Osteocyte (in vitro differentiated cells): ENCODE measurements around the gene MMP28. TPM values are rescaled to one million over a fixed set of nuclear protein-coding genes. Genes with fewer than 3 reads are reported as not detected.

ENCODE experiments used
- DNase-seq: peaks from one replicate; pipeline ENCODE4 v3.0.0; 2021; ENCODE audit warnings: mixed read lengths; ENCODE audit not compliant: unreplicated experiment; ENCODE audit errors: extremely low spot score
- H3K27ac Mint-ChIP-seq: one replicate; pipeline ENCODE4 v1.8.0; 2021; ENCODE audit warnings: mild to moderate bottlenecking, mixed read lengths; ENCODE audit not compliant: unreplicated experiment
- H3K27me3 Mint-ChIP-seq: one replicate; pipeline ENCODE4 v1.8.0; 2021; ENCODE audit warnings: mixed read lengths; ENCODE audit not compliant: unreplicated experiment
- H3K36me3 Mint-ChIP-seq: one replicate; pipeline ENCODE4 v1.8.0; 2021; ENCODE audit warnings: mixed read lengths; ENCODE audit not compliant: unreplicated experiment
- H3K4me1 Mint-ChIP-seq: one replicate; pipeline ENCODE4 v1.8.0; 2021; ENCODE audit warnings: mixed read lengths; ENCODE audit not compliant: unreplicated experiment
- H3K4me3 Mint-ChIP-seq: one replicate; pipeline ENCODE4 v1.8.0; 2021; ENCODE audit warnings: mild to moderate bottlenecking, moderate library complexity, mixed read lengths; ENCODE audit not compliant: unreplicated experiment
- H3K9me3 Mint-ChIP-seq: one replicate; pipeline ENCODE4 v1.8.0; 2021; ENCODE audit warnings: mixed read lengths; ENCODE audit not compliant: unreplicated experiment
- total RNA-seq: library from RNA; stranded (reverse); gene quantifications from 2 replicates; pipeline ENCODE4 v1.2.1, GENCODE V29; 2021
- TF ChIP-seq, protein P1 (sequence below): fragments of 200-600 bp; sonication (generic); IDR thresholded peaks from 2 replicates; pipeline ENCODE4 v1.5.0; 2021; ENCODE audit warnings: antibody characterized with exemption, mild to moderate bottlenecking, moderate library complexity

MMP28 gene
- total RNA-seq, 1 donor from 2014 or later: 0.75 TPM

DNA sequence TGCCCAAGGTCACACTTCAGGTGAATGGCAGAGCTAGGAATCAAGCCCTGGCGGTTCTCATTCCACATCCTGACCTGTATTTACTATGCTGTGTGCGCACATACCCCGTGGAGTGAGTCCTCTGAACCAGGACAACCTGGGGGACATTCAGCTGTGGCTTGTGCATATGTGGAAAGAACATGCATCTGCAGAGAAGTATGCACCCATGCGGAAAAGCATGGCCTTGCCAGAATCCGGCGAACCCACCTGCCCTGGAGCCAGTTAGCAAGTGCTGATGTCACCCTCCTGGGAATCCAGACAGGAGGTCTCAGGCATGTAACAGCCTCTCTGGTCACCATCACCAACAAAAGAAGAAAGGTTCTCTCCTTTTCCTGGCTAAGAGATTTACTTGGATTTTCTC, 62.1 kb downstream of the MMP28 start:
- H3K27ac Mint-ChIP-seq: no peak overlapping the region
- H3K9me3 Mint-ChIP-seq: no peaks in the 10 kb centered on the region
- DNase-seq: peak; percentile 69
- peaks cover 4% of the 10 kb centered on the region for H3K36me3 Mint-ChIP-seq
- peaks cover 24% of the 10 kb centered on the region for H3K4me1 Mint-ChIP-seq
- peak overlapping the region; percentile 81 for H3K4me3 Mint-ChIP-seq
- TF ChIP-seq, protein P1, sequence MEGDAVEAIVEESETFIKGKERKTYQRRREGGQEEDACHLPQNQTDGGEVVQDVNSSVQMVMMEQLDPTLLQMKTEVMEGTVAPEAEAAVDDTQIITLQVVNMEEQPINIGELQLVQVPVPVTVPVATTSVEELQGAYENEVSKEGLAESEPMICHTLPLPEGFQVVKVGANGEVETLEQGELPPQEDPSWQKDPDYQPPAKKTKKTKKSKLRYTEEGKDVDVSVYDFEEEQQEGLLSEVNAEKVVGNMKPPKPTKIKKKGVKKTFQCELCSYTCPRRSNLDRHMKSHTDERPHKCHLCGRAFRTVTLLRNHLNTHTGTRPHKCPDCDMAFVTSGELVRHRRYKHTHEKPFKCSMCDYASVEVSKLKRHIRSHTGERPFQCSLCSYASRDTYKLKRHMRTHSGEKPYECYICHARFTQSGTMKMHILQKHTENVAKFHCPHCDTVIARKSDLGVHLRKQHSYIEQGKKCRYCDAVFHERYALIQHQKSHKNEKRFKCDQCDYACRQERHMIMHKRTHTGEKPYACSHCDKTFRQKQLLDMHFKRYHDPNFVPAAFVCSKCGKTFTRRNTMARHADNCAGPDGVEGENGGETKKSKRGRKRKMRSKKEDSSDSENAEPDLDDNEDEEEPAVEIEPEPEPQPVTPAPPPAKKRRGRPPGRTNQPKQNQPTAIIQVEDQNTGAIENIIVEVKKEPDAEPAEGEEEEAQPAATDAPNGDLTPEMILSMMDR: no peak
- no peaks in the 10 kb centered on the region for H3K27me3 Mint-ChIP-seq

DNA sequence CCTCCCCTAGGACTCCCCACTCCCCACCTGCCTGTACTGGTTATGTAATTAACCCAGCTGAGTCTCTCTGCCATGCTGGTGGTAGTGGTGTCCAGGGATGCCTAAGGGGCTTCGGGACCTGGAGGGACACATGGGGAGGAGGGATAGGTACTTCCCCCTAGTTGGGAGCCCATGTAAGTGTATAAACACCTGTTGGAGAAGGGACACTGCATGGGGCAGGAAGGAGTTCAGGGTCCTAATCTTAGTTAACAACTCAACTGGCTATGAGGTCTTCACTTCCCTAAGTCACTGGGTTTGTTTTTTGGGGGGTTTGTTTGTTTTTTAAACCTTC, 62.7 kb downstream of the MMP28 start:
- Mint-ChIP-seq H3K27ac (no peak overlapping the region), H3K9me3 (no peaks in the 10 kb centered on the region), H3K4me1 (peaks cover 30% of the 10 kb centered on the region), H3K4me3 (peak overlapping the region; percentile 81), H3K36me3 (peaks cover 4% of the 10 kb centered on the region), H3K27me3 (no peaks in the 10 kb centered on the region)
- TF ChIP-seq, protein P1: no peak
- no peak for DNase-seq

DNA sequence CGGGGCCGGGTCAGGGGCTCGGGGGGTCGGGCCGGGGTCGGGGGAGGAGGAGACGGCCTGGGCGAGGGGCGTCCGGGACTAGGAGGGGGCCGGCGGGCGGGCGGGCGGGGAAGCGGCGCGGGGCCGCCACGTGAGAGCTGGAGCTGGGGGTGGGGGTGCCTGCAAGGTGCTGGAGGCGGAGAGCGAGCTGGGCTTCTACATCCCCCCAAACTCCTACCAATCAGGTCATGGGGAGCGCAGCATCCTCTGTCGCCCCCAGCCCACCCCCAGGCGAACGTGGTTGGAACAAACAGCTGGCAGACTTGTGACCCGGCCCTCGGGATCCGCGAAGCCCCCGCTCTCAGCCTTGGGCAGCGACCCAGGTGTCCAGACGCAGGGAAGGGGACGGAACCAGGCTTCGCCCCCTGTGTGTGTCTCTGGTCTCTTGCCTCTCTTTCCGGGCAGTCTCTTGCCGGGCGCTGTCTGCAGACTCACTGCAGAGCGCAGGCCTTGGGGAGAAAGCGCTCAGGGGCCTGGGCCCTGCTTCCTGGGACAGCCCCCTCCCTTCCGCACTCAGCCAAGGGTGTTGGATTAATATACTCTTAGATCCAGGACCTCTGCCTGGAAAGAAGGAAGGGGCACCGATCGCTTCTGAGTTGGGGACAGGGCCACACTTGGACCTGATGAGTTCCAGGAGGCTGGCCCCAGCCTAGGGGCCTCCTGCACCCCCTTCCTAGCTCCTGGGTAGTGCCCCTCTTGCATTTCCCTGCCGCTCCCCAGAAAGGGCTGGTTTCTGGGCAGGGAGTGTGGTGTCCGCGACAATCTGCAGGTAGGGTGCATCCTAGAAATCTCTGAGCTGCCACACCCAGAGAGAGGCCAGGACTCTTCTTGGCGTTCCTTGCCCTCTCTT, 63.3 kb downstream of the MMP28 start:
- Mint-ChIP-seq H3K9me3 (no peaks in the 10 kb centered on the region), H3K4me1 (peaks cover 36% of the 10 kb centered on the region), H3K27me3 (no peaks in the 10 kb centered on the region), H3K4me3 (peak overlapping the region; percentile 81), H3K27ac (no peak overlapping the region), H3K36me3 (peaks cover 4% of the 10 kb centered on the region)
- TF ChIP-seq, protein P1: no peak
- peak; percentile 80 for DNase-seq

DNA sequence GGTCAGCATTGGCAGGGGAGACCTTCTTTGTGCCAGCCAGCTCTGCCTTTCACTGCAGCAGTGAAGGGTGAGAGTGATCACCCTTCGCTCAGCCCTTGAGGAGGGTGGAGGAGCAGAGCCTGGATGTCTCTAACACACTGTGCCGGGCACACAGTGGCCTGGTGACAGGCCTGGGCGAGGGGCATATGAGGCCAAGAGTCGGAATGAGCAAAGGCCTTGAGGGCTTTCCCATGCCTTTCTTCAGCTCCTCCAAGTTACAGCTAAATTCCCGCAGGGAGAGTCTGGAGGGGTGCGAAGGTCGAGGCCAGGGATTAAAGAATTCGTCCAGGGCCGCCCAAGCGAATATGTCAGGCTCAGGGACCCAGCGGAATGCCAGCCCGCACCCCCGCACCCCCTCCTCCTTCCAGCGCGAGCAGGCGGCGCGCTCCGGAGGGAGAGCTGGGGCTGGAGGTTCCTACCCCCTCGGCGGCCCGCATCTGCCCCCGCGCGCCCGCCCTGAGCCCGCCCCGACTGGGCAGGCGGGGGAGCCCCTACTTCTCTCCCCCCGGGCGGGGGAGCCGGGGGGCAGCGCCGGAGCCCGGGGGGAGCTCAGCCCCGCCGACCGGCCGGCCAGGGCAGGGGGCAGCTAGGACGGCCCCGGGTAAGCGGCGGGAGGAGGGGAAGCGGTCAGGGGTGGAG, 64.1 kb downstream of the MMP28 start, which contains the start of gene RASL10B:
TSS of gene RASL10B (plus strand) at position 401 of the 678 bp plus-strand sequence. CDS start 3,546 bp downstream, outside the sequence.
- H3K27ac Mint-ChIP-seq: no peak within 1 kb of the TSS
- TF ChIP-seq, protein P1: no peak
- H3K4me1 Mint-ChIP-seq: peaks cover 44% of the 10 kb centered on the region
- H3K9me3 Mint-ChIP-seq: no peaks in the 10 kb centered on the region
- H3K36me3 Mint-ChIP-seq: peaks cover 4% of the 10 kb centered on the region
- DNase-seq: no peak
- no peaks in the 10 kb centered on the region for H3K27me3 Mint-ChIP-seq
- H3K4me3 Mint-ChIP-seq: peak within 1 kb of the TSS; percentile 81

DNA sequence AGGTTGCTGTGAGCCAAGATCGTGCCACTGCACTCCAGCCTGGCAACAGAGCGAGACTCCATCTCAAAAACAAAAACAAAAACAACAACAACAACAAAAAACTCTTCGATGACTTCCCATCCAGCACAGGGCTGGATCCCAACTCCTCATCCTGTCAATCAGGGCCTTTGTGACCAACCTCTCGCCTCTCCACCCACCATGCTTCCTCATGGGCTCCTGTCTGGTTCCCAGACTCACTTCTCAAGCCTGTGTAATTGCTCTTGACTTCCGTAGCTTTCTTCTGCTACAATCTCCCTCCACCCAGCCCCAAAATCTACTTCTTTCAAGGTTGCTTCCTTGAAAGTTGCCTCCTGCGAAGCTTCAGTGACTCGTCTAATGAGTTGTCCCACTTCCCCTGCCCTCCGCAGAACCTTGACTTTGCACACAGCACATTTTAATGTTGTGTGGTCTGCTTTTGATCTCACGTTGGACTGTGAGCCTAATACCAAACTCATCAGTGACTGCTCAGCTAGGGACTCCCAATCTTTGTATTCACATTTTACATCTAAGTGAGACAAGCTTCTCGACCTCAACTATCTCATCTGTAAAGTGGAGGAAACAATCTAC, 64.9 kb downstream of the MMP28 start:
- Mint-ChIP-seq H3K9me3 (no peaks in the 10 kb centered on the region), H3K27me3 (no peaks in the 10 kb centered on the region), H3K4me1 (peaks cover 52% of the 10 kb centered on the region), H3K4me3 (peak overlapping the region; percentile 66), H3K36me3 (peaks cover 4% of the 10 kb centered on the region), H3K27ac (no peak overlapping the region)
- TF ChIP-seq, protein P1: no peak
- no peak for DNase-seq
